Measurements from ENCODE around the gene EPB41L2.
"Not testable (repeated sequence)": the region's sequence is repeated elsewhere in the genome, so short reads cannot be mapped to it uniquely, and the experiment has no call there.

The EPB41L2 gene

GRCh38 chr6:131003488-131004386 lies 59.3 kb downstream of the EPB41L2 start:
- no peak for DNase-seq (ENCODE audit: low read depth)

GRCh38 chr6:131002661-131002980 lies 60.4 kb downstream of the EPB41L2 start:
- DNase-seq (ENCODE audit: low read depth) = no peak

DNA sequence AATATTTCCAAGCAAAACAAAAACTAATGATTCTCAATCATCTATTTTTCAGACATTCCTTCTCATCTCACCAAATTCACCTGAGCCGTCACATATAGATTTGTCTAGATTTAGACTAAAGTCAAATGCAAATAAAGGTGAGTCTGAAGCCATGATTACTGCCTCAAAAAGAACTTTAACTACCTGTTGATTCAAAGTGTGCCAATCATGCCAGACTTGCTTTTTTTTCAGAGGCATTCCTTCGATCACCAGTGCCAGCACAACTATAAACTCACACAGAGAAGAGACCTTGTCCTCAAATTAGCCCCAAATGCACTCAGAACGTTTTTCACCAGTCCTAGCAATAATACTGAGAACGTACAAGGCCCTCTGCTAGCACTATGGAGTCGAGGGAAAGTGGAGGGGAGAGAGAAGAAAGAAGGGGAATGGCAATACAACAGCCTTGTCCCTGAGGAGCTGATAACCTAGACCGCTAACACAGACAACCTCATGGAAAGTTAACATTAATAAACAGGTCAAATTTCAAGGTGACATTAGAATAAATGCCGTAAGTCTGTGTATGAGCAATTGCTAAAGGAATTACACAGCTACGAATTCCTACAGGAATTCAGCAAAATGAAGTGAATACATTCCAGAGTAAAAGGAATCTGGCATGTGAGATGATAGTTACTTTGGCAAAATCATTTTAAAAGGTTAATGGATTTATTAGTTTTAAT lies 60.9 kb downstream of the EPB41L2 start:
- DNase-seq (ENCODE audit: low read depth) = no peak

GRCh38 chr6:131001111-131001736 lies 61.8 kb downstream of the EPB41L2 start:
- DNase-seq (ENCODE audit: low read depth) = no peak

GRCh38 chr6:131000544-131000943 lies 62.5 kb downstream of the EPB41L2 start:
- no peak for DNase-seq (ENCODE audit: low read depth)

DNA sequence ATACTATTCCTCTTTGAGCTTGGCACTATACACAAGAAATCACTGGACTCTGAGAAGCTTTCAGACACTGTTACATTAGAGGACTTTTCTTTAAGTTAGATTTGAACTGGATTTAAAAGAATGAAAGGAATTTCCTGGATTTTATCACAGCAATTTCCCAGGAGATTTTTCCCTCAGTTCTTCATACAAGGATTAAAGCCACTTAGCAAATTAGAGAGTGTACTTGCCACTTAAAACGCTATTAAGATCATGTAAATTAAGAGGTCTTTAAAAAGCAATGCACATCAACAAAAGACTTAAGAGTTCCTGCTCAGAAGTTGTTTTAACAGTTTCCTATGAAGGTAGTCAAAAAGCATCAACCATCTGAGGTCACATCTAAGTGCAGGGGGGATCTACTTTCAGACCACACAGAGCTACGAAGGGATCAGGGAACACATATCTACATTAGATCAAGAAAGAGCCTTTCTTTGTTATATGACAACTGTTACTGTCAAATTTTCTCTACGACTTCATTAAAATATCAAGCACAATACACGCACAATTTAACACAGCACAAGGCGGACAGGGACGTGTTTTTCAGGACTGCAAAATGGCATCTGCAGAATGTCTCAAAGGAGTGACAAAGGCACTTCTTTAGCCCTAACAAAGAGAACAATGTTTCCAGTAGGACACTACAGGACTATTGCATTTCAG lies 65.8 kb downstream of the EPB41L2 start:
- no peak for DNase-seq (ENCODE audit: low read depth)

DNA sequence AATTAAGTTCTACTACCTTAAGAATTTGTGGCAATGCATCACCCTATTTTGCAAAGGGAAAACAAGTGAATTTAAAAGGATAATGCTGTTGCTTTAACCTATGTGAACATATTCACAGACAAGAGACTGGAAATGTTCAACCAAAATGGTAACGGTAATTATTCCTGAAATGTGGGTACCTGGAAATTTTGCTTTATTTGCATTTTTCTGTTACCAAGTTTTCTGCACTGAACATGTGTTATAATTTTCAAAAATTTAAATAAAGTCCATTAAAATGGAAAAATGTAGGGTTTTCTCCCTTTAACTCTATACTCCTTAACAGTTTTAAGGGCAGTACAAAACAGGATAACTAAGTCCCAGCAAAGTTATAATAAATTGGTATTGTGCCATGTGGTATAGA lies 66.4 kb downstream of the EPB41L2 start:
- DNase-seq (ENCODE audit: low read depth) = no peak

DNA sequence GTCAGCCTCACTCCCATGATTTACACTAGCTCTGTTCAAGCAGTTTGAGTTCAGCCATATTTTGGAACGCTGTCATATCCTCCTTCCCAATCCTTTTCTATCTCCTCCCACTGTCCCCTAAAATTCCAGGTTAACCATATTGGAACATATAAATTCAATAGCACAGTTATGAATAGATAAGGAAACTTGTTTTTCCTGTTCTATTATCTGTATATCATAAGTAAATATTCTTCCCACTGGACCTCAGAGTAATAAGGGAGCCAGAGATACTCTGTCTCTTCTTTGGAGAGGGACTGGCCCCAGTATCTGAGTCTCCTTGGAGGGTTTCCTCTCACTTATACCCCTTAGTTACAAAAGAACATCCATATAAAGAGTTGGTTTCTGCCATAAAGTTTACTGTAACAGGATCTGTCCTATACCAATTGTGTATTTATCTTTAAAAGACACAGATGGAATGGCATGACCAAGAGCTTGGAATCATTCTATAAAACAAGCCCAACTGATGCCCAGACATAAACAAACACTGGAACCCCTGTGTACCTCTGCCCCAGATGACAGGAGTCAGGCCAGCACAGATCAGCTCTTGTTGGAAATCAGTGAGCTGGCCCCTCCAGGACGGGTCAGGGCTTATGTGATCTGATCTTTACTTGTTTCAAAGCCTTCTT lies 67.1 kb downstream of the EPB41L2 start:
- DNase-seq (ENCODE audit: low read depth) = no peak

- DNase-seq (ENCODE audit: low read depth) = no peak
Measured at GRCh38 chr6:130994319-130995097, 68.5 kb downstream of the EPB41L2 start.

- DNase-seq (ENCODE audit: low read depth) = no peak
Measured at GRCh38 chr6:130993292-130993765, 69.7 kb downstream of the EPB41L2 start.

DNA sequence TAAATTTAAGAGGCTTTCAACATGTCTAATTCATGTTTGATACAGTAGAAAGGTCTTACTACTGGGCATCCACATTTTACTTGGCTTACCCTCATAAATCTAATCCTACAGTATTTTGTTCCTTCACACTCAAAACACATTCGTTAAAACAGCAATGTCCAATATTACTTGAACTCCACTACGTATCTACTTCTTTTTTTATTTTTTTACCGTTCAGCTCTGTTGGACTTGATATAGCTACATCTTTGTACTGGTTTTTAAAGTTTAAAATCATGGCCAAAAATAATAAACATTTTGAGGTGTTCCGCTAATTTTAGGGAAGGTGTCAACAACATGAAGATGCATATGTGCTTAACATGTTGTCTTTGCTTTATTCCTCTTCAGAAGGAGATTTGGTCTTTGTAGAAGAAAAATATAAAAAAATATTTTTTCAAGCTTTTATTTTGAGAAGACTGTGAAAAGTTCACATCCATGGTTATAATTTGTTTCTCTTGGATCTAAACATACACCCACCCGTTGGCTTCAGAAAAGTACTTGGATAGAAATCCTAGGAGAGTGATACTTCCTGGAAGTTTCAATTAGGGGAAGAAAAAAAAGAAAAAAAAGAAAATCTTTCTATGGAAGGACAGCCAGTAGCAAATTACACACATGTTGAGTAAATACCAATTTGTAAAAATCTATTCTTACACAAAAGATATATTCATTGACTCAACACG lies 71.5 kb downstream of the EPB41L2 start:
- DNase-seq (ENCODE audit: low read depth) = no peak

DNA sequence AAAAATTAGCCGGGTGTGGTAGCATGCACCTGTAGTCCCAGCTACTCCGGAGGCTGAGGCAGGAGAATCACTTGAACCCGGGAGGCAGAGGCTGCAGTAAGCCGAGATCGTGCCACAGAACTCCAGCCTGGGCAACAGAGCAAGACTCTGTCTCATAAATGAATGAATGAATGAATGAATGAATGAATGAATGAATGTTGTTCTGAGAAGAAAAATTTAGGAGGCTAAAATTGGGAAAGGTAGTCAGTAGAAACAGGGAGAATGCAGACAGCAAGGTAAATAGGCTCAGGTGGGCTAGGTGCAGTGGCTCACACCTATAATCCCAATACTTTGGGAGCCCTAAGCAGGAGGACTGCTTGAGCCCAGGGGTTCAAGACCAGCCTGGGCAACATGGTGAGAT lies 75.5 kb downstream of the EPB41L2 start:
- not testable (repeated sequence) for DNase-seq (ENCODE audit: low read depth)

DNA sequence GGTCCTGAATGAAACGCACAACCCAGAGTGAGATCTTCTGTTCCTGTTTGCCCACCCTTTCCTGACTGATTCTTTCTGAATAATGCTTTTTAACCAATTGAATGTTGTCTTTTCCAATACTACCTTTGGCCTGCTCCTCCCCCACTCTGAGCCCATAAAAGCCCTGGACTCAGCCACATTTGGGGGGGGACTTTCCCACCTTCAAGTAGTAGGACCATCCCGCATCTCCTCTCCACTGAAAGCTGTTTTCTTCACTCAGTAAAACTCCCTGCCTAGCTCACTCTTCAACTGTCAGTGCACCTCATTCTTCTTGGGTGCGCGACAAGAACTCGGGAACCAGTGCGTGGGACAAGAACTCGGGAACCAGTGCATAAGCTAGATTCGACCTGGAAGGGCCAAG lies 77.9 kb downstream of the EPB41L2 start:
- DNase-seq (ENCODE audit: low read depth) = no peak

DNA sequence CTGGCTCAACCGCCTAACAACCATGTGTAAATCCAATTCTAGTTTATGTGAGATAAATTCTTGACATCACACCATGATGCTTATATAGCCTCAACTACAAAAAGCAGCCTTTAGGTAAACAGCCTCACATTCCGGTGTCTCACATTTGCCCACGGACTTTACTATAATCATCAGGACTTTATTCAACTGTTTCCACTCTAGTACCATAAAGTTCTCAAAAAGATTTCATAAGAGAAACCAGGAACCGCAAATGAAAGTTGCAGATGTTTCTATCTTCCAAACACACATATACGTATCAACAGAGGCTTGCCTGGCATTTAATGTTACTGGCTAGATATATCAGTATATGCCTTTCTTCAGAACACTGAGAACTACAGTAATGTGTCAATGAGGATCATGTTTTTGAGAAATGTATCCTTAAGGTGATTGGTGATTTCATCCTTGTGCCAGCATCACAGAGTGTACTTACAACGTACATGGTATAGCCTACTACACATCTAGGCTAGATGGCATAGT lies 80.0 kb downstream of the EPB41L2 start:
- no peak for DNase-seq (ENCODE audit: low read depth)

- no peak for DNase-seq (ENCODE audit: low read depth)
Measured at GRCh38 chr6:130982135-130982534, 80.9 kb downstream of the EPB41L2 start.

- no peak for DNase-seq (ENCODE audit: low read depth)
Measured at GRCh38 chr6:130981409-130981808, 81.6 kb downstream of the EPB41L2 start.

DNA sequence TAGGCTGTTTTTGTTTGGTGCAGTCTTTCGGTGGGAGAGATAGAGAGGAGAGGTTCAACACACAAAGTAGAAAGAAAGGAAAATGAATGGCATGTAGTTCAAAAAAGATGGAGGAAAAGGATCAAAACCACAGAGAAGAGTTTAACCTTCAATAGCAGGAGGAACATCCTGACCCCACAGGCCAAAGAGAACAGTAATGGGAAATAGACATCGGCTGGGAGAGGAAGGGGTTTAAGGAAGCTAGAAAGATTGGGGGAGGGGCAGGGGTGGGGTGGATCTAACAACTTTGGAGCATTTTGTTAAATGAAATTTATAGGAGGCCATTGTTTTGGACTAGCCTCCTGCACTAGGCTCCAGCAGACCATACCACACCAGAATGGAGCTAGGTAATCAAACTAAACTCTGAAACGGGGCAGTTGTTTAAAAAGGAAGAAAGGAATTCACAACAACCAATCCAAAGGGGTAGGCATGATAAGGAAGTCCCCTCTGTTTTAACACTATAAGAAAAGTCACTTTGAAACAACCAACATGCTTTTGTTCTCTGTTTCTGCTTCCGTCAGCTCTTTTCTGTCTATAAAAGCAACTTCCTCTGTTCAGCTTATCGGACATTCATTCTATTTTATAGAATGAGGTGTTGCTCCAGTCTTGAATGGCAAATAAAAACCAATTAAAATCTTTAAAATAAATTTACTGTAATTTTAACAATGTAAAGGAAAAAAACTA lies 82.6 kb downstream of the EPB41L2 start:
- no peak for DNase-seq (ENCODE audit: low read depth)

DNA sequence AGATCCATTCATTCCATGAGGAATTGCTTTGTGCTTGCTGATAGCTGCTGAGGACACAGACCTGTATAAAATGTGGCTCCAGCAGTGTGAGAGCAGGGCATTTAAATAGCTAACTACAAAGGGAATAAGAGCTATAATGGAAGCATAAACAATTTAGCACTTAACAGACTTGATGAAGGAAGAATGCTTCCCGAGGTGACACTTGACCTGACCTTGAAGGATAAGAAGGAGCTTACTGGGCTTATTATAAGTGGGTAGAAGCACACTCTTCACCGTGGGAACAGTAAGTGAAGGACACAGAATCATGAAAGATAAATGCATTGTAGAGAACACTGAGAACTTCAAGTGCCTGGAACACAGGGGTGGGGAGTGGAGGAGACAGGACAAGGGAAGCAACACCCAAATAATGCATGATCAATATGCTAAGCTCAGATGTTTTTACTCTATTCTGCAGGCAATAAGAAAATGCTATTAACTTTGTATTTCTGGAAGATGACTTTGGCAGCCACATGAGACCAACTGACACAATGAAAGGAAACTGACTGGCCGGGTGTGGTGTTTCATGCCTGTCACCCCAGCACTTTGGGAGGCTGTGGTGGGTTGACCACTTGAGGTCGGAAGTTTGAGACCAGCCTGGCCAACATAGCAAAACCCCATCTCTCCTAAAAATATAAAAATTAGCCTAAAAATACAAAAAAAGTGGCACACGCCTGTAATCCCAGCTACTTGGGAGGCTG lies 84.2 kb downstream of the EPB41L2 start:
- no peak for DNase-seq (ENCODE audit: low read depth)

- no peak for DNase-seq (ENCODE audit: low read depth)
Measured at GRCh38 chr6:130978180-130978579, 84.9 kb downstream of the EPB41L2 start.
